ENCODE data around the gene AAK1. TPM values are rescaled to one million over a fixed set of nuclear protein-coding genes. Genes with fewer than 3 reads are reported as not detected.

Gene AAK1
- total and polyA plus RNA-seq, 10 of the 15 experiments (the other 5 are each of a cell fraction or from before 2014, with no cell fraction given): 2.9 to 41.4 (median 17.5) TPM

DNA sequence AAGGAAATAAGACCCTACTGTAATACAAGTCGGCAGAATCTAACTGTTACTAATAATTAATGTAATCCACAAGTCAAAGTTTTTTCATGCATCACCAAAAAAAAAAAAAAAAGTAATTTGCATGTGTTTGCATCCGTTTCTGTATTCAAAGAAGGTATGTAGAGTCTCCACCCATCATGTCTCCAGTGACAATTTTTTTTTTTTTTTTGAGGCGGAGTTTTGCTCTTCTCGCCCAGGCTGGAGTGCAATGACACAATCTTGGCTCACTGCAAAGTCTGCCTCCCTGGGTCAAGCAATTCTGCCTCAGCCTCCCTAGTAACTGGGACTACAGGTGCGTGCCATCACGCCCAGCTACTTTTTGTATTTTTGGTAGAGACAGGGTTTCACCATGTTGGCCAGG is 182.1 kb downstream of the AAK1 start:
- no peak for TF ChIP-seq MEF2A (IDR thresholded peaks at IDR 0.05; ENCODE audit: insufficient read depth, low read depth, low read length)
- no peak for TF ChIP-seq SREBF1 (IDR thresholded peaks at IDR 0.05; ENCODE audit: low read length)
- no peak for TF ChIP-seq PML (IDR thresholded peaks at IDR 0.05; ENCODE audit: low read length)
- TF ChIP-seq, protein P1, sequence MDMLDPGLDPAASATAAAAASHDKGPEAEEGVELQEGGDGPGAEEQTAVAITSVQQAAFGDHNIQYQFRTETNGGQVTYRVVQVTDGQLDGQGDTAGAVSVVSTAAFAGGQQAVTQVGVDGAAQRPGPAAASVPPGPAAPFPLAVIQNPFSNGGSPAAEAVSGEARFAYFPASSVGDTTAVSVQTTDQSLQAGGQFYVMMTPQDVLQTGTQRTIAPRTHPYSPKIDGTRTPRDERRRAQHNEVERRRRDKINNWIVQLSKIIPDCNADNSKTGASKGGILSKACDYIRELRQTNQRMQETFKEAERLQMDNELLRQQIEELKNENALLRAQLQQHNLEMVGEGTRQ (IDR thresholded peaks at IDR 0.05; ENCODE audit: borderline replicate concordance, low read depth, low read length): no peak
- no peak for TF ChIP-seq KLF5 (IDR thresholded peaks at IDR 0.05; ENCODE audit: partially characterized antibody)
- H3K4me2 ChIP-seq (ENCODE audit: control insufficient read depth, insufficient read depth): no peak overlapping the region
- RAD21 ChIA-PET (ENCODE audit: unreplicated experiment): no interaction called here
- FAIRE-seq (no peak), ATAC-seq (no peak), DNase-seq (ENCODE audit: low read depth, low spot score) (no peak)
- H3K36me3 ChIP-seq (ENCODE audit: control insufficient read depth in 2 of 2, insufficient read depth in 2 of 2, low read length in 1 of 2): no peaks in the 10 kb centered on the region; a peak in 1 of 4 replicates
- POLR2A ChIA-PET: no interaction called here
- CTCF ChIA-PET: no interaction called here
- H2AFZ ChIP-seq (ENCODE audit: control insufficient read depth, low read depth, low read length): no peak overlapping the region
- H3K9me3 ChIP-seq (replicated peaks; ENCODE audit: control insufficient read depth, insufficient read depth, low read length): no peaks in the 10 kb centered on the region
- SMC1A ChIA-PET (ENCODE audit: uncharacterized antibody, unreplicated experiment): no interaction called here
- no peaks in the 10 kb centered on the region for H3K4me1 ChIP-seq (ENCODE audit: control insufficient read depth, insufficient read depth, low read length)
- H3K9ac ChIP-seq (ENCODE audit: control insufficient read depth, insufficient read depth, low read length): no peak overlapping the region
- no peaks in the 10 kb centered on the region for H3K27me3 ChIP-seq (replicated peaks in 1 of 2; ENCODE audit: control insufficient read depth in 2 of 2, insufficient read depth in 2 of 2, low read length in 1 of 2)
- intact Hi-C loops (cut with micrococcal nuclease; ENCODE audit: unreplicated experiment) (no loop called here), in situ Hi-C loops (cut with MboI) (no loop called here)
- H3K79me2 ChIP-seq (ENCODE audit: control insufficient read depth, insufficient read depth, low read length): no peaks in the 10 kb centered on the region
- H3K4me3 ChIP-seq: no peak overlapping the region
- no peaks in the 10 kb centered on the region for H4K20me1 ChIP-seq (ENCODE audit: control insufficient read depth, insufficient read depth)
- no peak overlapping the region for H3K27ac ChIP-seq (ENCODE audit: control insufficient read depth, insufficient read depth)
- BruUV-seq (replicated peaks): no TSS peak
- 96% methylated on average over 6 of the region's 6 CpGs for WGBS (ENCODE audit: insufficient coverage, insufficient replicate concordance, low lambda C conversion rate, missing lambda C conversion rate)

DNA sequence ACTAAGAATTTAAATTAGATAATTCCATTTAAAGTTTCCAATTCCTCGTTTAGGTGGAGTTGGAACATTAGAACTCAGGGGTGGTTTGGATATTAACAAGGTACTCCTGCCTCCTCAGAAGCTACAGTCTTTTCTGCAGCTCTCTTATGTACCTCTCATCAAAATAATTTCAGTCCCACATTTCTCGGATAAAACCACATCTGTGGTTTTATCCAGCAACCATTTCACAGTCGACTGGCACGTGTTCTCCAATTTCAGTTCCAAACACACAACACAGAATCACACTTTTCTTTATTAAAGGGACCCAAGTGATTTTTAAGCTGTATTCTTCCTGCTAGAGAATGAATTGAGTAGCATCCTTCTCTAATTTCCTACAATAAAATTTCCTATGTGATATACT is 183.6 kb downstream of the AAK1 start:
- no peaks in the 10 kb centered on the region for H3K27me3 ChIP-seq (replicated peaks in 1 of 2; ENCODE audit: control insufficient read depth in 2 of 2, insufficient read depth in 2 of 2, low read length in 1 of 2)
- ATAC-seq (no peak), FAIRE-seq (no peak), DNase-seq (ENCODE audit: low read depth, low spot score) (no peak)
- ChIA-PET SMC1A (ENCODE audit: uncharacterized antibody, unreplicated experiment) (no interaction called here), POLR2A (no interaction called here), CTCF (interaction anchor here (1.4 kb wide), 1 partner anchor 55 kb away, joined by 3 read pairs; no protein-coding TSS in a partner anchor), RAD21 (ENCODE audit: unreplicated experiment) (interaction anchor here (0.9 kb wide), 1 partner anchor 90 kb away, joined by 3 read pairs; no protein-coding TSS in a partner anchor)
- no peaks in the 10 kb centered on the region for H3K4me1 ChIP-seq (ENCODE audit: control insufficient read depth, insufficient read depth, low read length)
- in situ Hi-C loops (cut with MboI): no loop called here
- no peaks in the 10 kb centered on the region for H4K20me1 ChIP-seq (ENCODE audit: control insufficient read depth, insufficient read depth)
- 49% methylated on average over 4 of the region's 4 CpGs for WGBS (ENCODE audit: insufficient coverage, insufficient replicate concordance, low lambda C conversion rate, missing lambda C conversion rate)
- intact Hi-C loops (cut with micrococcal nuclease; ENCODE audit: unreplicated experiment): no loop called here
- H3K4me3 ChIP-seq: no peak overlapping the region
- no peaks in the 10 kb centered on the region for H3K9me3 ChIP-seq (replicated peaks; ENCODE audit: control insufficient read depth, insufficient read depth, low read length)
- H3K27ac ChIP-seq (ENCODE audit: control insufficient read depth, insufficient read depth): no peak overlapping the region
- no peak overlapping the region for H2AFZ ChIP-seq (ENCODE audit: control insufficient read depth, low read depth, low read length)
- H3K36me3 ChIP-seq (ENCODE audit: control insufficient read depth in 2 of 2, insufficient read depth in 2 of 2, low read length in 1 of 2): no peaks in the 10 kb centered on the region
- no peaks in the 10 kb centered on the region for H3K79me2 ChIP-seq (ENCODE audit: control insufficient read depth, insufficient read depth, low read length)
- no TSS peak for BruUV-seq (replicated peaks)
- TF ChIP-seq, protein P1 (IDR thresholded peaks at IDR 0.05; ENCODE audit: borderline replicate concordance, low read depth, low read length): no peak
- TF ChIP-seq, protein P2, sequence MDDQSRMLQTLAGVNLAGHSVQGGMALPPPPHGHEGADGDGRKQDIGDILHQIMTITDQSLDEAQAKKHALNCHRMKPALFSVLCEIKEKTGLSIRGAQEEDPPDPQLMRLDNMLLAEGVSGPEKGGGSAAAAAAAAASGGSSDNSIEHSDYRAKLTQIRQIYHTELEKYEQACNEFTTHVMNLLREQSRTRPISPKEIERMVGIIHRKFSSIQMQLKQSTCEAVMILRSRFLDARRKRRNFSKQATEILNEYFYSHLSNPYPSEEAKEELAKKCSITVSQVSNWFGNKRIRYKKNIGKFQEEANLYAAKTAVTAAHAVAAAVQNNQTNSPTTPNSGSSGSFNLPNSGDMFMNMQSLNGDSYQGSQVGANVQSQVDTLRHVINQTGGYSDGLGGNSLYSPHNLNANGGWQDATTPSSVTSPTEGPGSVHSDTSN (IDR thresholded peaks at IDR 0.05; ENCODE audit: insufficient replicate concordance, low read depth, low read length): no peak
- TF ChIP-seq ETV6 (conservative IDR thresholded peaks at IDR 0.05 in 1 of 2, IDR thresholded peaks at IDR 0.05 in 1 of 2; ENCODE audit: borderline replicate concordance in 1 of 2, low read depth in 1 of 2) (no peak), HDGF (IDR thresholded peaks at IDR 0.05) (no peak), MYC (IDR thresholded peaks at IDR 0.05; ENCODE audit: insufficient read depth, insufficient read length, insufficient replicate concordance, low read length, severe bottlenecking) (no peak)
- no peak overlapping the region for H3K4me2 ChIP-seq (ENCODE audit: control insufficient read depth, insufficient read depth)
- no peak overlapping the region for H3K9ac ChIP-seq (ENCODE audit: control insufficient read depth, insufficient read depth, low read length)

Data from GM12878 (cell line).